ENCODE results near the gene UPF2. TPM values are rescaled to one million over a fixed set of nuclear protein-coding genes. Genes with fewer than 3 reads are reported as not detected.

Gene UPF2
- total RNA-seq, 1 donor from 2014 or later, result 16.6 TPM

DNA sequence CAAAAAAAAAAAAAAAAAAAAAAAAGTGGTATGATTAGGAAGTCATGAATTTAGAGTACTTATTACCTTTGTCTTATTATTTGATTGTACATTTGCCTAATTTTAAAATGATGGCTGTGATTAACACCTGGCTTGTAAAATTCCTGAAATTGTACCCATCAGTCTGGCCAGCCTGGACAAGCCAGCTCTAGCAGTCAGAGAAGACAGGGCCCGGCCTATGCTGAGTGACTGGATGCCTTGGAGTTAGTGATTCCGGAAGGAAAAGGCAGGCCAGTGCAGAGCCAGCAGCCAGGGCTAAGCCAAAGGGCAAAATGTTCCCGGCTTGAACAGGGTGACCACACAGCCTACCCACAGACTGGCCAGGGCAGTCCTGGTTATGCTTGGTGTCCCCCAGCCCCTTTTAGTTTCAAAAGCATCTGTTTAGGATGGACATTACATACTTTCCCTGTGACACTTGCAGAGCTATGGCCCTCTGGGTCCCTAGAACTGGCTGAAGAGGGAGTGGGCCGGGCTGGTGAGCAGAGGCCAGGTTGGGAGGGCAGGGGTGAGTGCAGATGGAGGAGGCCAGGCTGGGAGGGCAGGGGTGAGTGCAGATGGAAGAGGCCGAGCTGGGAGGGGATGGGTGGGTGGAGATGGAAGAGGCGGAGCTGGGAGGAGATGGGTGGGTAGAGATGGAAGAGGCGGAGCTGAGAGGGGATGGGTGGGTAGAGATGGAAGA, 157.7 kb downstream of the UPF2 start:
- no peak for DNase-seq (ENCODE audit: low spot score)

DNA sequence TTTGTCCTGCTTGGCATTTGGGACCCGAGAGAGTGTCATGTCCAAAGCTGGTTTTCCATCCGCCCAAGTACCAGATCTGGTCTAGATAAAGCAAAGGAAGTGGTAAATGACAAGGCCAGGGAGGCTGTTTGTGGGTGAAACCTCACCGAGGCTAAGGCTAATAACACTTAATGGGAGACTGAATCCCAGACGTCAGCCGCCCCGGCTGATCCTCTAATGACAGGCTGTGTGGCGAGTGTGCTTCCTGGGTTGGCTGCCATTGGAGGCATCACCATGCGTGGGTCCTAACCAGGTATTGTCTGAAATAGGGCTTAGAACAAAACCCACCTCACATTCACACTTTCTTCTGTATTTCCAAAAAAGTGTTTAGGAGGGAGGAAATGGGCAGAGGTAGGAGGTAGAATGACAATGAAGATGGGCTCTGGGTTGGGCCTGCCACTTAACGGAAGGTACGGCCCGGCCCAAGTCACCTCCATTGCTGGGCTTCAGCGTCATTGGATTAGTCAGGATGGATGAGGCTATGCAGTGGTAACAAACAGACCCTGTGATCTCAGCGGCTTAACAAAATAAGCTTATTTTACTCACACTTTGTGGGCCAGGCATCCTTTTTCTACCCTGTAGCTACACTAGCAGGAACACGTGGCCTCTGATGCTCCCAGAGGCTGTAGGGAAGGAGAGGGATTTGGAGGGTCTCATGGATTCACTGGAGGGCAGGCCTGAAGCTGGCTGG, 159.8 kb downstream of the UPF2 start:
- no peak for DNase-seq (ENCODE audit: low spot score)

DNA sequence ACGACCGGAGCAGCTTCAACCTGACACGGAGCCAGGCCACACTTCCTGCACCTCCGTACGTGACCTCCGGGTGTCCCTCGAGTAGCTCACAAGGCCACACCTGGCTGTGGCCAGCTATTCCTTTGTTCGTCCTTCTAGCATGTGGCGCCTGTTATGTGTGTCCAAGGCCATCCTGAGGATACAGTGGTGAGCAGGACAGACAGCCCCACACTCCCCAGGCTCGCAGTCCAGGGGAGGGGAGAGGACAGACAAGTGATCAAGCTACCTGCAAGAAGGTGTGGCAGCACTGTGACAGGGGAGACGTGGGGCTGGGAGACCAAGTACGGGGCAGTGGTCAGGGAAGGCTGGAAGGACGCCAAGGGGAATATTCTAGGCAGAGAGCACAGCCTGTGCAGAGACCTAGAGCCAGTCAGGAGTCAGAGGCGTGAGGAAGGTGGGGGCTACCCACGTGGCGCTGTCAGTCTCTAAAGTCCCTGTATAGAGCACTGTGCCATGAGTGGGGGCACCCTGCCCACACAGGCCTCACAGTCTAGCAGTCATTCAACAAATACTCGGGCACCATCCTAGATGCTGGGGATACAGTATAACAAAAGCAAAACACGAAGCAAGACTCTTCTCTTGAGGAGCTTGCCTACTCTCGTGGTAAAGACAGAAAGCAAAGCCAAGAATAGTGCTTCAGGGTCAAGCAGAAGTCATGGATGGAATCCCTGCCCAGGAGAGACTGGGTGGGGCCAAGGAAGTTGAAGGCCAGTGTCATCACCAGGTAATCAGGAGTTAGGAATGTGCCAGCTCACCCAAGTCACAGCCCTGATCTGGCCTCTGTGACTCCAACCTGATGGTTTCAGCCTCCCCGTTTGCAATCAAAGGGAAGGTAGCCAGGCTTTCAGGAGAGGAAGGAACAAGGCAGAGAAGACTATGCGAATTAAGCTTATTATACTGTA, 160.9 kb downstream of the UPF2 start:
- no peak for DNase-seq (ENCODE audit: low spot score)

DNA sequence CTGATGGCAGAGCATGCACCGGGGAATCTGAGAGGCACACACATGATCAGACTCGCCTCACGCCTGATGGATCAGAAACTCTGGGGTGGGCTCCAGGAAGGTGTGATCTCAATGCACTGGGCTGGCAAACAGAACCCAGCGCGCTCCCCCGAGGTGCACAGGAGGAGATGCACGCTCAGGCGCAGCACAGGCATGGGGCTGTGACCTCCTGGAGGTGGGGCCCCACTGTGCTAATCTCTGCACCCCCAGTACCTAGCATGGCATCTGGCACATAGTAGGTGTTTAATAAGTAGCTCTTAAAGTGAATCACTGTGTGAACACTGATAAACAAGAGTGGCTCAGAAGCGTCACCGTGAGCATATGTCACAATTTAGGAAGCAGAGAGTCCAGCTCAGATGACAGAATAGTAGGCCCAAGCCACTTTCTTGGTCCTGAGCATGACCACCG, 161.6 kb downstream of the UPF2 start:
- no peak for DNase-seq (ENCODE audit: low spot score)

DNA sequence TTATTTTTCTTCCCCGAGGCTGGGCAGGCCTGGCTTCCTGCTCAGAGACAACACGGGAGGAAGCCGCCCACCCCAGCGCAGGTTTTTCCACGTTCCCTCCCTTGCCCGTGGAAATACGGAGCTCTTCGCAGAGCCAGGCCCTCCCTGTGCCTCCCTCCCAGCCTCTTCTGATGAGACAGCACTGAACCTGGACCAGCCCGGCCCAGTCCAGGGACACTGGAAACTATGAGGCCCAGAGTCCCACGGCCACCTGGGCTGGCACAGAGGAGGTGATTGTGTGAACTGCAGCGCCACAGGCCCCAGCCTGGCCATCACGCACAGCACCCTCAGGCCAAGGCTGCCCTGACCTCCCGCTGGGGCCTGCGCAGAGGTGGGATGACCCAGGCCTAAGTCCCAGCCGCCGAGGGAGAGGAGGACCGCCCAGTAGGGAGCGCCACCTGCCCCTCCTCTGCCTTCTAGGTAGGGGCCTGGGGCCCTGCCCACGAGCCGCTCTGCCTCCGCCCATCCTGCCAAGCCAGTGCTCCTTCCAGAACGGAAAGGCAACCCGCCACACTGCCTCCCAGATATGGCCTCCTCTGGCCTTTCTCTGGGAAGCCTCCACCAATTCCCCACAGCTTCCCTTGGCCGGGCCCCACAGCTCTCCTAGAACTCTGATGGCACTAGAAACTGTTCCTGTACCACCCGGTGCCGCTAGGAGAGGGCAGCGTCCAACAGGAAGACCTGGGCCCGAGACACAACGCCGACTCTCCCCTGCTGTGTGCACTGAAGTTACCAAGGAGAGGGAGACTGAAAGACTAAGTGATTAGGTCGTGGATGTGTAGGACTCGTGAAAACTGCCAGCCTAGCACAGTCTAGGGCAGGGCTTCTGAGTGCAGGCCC, 162.2 kb downstream of the UPF2 start:
- DNase-seq (ENCODE audit: low spot score), result no peak

DNA sequence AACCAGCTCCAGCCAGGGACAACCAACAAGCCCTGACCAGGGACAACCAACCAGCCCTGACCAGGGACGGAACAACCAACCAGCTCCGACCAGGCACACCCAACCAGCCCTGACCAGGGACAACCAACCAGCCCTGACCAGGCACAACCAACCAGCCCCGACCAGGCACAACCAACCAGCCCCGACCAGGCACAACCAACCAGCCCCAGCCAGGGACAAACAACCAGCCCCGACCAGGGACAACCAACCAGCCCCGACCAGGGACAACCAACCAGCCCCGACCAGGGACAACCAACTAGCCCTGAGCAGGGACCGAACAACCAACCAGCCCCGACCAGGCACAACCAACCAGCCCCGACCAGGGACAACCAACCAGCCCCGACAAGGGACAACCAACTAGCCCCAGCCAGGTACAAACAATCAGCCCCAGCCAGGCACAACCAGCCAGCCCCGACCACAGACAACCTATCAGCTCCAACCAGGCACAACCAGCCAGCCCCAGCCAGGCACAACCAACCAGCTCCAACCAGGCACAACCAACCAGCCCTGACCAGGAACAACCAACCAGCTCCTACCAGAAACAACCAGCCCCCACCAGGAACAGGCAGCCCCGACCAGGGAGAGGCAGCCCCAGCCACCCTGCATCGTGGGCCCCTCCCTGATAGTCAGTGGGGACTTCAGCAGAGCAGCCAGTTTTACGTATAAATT, 163.1 kb downstream of the UPF2 start:
- DNase-seq (ENCODE audit: low spot score), result no peak

DNA sequence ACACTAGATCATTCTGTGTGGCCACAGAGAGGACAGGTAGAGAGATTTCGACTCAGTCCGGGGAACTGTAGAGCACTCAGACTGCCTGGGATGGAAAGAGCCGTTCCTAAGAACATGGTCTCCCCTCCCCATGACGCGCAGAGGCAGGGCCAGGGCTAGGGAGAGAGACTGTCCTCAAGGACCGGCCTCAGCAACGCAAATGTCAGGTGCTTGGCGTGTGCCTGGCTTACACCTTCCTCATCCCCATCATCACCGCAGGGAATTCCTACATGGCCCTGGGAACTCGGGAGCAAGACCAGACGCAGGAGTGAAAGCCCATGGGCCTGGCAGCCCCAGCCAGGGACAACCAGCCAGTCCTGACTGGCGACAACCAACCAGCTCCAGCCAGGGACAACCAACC, 163.8 kb downstream of the UPF2 start:
- DNase-seq (ENCODE audit: low spot score), result no peak

DNA sequence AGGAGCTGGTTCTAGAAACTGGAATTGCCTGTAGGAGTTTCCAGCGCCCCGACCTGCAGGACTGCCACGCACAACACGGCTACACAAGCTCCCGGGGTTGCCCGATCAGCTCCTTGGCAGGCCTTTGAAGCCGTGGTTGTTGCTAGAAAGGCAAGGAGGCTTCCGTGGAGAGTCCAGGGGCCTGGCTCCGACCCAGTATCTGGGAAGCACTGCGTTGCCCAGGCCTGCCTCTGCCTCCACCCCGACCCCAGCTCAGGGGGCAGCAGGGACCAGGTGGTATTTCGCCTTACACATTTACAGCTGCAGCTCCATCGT, 165.1 kb downstream of the UPF2 start:
- no peak for DNase-seq (ENCODE audit: low spot score)

DNA sequence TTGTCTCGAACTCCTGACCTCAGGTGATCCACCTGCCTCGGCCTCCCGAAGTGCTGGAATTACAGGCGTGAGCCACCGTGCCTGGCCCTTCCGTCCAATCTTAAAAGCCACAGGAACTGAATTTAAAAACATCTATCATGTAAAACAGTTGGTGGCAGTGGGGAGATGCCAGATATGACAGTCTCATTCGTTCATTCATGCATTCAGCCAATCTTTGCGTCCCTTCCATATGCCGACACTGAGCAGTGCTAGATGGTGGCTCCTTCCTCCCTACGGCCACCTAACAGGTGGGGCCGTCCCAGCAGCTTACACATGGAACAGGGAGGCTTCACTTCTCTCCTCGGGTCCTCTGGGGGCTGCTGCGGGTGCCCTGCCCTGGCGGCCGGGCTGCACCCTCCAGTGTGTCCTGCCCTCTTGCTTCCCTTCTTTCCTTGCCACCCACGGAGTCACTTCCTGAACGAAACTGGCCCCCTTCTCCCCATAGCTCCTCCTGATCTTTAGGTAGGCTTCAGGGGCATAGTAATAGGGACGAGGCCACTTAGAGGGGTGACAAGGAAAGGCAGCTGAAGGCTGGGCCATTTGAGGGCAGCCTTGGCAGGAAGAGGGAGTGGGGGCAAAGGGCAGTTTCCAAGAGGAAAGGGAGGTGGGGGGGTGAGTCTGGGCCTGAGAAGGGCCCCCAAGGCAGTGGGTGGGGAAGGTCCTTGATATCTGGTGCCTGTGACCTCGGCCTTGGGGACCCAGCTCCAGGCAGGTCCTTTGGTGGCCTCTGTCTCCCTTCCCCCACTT, 165.6 kb downstream of the UPF2 start:
- DNase-seq (ENCODE audit: low spot score), result no peak

DNA sequence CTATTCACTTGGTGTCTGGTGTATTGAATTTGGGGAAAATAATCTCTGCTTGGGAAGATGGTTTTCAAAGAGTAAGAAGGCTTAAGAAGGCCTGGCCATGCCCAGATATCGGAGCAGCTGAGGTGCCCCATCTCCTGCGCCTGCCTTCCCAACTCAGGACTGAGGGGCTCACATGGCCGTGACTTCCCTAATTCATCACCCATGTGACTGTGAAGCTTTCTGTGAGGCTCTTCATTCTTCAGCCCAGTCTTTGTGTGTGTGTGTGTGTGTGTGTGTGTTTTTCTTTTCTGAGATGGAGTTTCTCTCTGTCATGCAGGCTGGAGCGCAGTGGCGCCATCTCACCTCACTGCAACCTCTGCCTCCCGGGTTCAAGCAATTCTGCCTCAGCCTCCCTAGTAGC, 166.3 kb downstream of the UPF2 start:
- DNase-seq (ENCODE audit: low spot score), result no peak

DNA sequence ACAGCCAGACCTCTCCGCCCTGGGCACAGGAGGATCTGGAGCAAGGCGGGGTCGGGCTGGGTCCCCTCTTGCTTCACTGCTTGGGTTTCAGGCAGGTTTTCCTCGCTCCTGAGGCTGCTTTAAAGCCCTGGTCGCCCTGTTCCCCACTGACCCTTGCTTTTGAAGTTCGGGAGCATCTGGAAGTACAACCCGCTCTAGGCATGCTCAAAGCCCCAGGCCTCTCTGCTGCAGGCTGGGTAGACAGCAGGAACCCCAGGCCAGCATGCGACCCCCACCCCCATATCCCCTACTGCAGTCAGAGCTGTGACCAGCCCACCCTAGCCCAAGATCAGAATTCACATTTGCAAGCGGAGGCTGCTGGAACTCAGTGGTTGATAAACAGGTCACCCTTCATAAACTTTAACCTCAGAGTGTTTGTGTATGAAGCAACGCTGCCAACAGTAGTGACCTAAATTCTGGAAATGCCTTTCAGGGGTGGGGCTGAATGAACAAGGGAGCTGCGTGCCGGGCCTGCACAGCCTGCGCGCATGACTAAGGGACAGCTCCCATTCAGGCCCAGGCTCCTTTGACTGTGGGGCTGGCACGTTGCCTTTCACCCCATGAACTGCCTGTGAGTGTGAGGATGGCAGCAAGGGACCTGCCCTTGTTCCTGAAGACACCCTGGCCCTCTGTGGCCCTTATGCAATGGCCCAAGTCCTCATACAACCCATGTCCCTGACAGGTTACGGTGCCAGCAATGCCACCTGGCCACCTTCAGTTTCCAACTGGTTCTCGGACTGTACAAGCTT, 166.9 kb downstream of the UPF2 start:
- DNase-seq (ENCODE audit: low spot score), result peak; percentile 93

DNA sequence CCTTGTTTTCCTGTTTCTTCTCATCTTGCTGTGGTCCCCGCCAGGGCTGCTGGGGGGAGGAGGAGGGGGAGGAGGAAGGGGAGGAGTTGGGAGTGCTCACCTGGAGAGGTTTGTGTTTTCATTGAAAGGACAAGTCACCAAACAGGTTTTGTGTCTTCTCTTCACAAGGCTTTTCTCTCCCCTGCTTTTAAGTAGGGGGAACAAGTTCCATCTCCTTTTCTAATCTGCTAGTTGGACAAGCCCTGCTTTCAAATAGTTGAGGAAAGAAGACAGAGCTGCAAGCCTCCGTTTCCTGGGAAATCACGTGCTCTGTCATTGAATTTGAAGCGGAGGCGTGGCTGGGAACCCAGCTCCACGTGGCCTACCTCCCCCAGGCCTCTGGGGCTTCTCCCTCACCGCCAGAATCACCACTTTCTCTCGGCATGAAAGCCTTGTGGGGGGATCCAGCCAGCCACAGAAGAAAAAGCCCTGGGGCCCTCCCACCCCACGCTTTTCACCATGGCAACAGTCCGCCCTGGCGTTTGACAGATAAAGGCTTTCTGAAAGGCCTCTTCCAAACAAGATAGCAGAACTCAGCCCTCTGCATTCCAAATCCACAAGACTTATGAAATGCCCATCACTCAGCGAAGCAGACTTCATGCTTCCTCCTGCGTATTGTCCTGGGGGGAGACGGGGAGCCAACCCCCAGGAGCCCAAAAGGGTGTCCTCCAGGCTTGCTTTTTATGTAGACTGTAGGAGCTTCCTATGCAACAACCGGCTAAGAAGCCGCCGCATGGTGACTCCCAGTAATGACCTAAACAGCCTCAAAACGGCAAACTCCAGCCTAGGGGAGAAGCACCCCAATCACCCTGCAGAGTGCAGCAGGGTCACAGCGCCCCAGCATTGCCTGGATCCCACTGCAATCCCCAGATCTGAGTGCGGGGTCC, 167.8 kb downstream of the UPF2 start:
- peak; percentile 97 for DNase-seq (ENCODE audit: low spot score)

DNA sequence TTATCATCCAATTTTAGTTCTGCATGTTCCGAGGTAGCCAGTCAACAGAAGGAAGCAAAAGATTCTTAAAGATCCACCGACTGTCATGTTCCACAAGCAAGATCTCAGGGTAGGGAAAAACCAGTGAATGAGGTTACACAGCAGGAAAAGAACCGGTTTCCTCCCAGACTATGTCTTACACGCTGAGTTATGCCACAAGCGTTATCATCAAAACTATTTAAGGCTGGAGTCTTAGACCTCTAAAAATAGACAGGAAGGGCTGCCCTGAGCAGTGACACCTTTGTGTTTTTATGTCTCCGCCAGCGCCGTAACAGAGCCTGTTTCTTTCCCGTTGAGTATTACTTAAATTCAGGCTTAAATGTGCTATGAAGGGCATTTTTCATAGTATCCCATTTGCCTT, 171.1 kb downstream of the UPF2 start:
- DNase-seq (ENCODE audit: low spot score), result peak; percentile 73

DNA sequence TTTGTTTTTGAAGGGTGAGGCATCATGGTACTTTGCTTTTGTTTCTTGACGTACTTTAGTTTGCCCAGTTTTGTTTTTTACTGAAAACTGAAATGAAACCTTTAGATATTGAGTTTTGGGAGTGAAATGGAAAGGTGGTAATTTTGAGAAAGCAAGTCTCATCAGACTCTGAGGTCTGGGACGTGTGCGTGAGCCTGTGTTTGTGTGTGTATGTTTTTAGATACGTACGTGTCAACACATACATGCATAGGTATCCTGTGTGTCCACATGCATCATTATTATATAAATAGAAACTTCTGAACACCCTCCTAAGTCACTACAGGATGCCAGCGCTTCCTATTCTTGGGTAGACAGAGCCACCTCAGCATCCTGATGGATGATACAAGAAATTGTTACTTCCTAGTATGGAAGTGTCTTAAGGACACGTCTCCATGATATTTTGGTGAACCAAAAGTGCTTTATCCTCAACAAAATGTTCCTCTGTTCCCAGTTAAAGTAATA, 171.7 kb downstream of the UPF2 start:
- no peak for DNase-seq (ENCODE audit: low spot score)

DNA sequence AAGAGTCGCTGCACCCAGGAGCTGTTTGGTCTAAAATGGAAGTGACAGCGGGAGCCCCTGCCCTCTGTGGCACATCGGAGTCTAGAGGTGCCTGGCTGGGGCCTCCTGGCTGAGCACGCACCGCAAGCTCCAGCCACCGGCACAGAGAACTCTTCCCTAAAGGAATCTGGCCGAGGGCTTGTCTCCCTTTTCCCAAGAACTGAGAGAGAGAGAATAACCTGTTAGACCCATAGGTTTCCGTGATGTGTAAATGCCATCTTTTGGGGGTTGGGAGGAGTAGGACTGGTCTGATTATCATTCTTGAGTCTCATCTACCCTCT, 172.2 kb downstream of the UPF2 start:
- no peak for DNase-seq (ENCODE audit: low spot score)

Data from umbilical cord (tissue), 2 donors.